ENCODE data around the gene GBF1.

DNA sequence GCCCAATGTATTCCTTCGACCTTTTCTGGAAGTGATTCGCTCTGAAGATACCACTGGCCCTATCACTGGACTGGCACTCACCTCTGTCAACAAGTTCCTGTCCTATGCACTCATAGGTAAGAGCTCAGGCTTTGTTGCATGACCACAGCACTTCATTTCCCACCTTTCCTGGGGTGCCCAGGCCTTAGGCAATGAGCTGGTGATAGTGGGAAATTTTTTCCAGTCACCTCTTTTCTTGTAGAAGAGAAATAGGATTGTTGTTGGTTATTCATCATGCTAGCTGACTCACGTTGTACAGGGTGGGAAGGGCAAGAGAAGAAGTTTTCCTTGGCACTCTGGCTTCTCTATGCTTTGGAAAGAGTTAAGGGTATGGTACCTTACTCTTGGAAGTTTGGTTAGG, 98.7 kb downstream of the GBF1 start:
- TF ChIP-seq, protein P1, sequence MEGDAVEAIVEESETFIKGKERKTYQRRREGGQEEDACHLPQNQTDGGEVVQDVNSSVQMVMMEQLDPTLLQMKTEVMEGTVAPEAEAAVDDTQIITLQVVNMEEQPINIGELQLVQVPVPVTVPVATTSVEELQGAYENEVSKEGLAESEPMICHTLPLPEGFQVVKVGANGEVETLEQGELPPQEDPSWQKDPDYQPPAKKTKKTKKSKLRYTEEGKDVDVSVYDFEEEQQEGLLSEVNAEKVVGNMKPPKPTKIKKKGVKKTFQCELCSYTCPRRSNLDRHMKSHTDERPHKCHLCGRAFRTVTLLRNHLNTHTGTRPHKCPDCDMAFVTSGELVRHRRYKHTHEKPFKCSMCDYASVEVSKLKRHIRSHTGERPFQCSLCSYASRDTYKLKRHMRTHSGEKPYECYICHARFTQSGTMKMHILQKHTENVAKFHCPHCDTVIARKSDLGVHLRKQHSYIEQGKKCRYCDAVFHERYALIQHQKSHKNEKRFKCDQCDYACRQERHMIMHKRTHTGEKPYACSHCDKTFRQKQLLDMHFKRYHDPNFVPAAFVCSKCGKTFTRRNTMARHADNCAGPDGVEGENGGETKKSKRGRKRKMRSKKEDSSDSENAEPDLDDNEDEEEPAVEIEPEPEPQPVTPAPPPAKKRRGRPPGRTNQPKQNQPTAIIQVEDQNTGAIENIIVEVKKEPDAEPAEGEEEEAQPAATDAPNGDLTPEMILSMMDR (IDR thresholded peaks at IDR 0.05) = no peak
- no peak for TF ChIP-seq POLR2A (IDR thresholded peaks at IDR 0.05)

All from right lobe of liver (tissue), 4 donors.